Liver (tissue), 9 donors: Measurements from ENCODE around the gene DIDO1. TPM values are rescaled to one million over a fixed set of nuclear protein-coding genes. Genes with fewer than 3 reads are reported as not detected.

Experiments
- DNase-seq: peaks from one replicate; pipeline ENCODE4 v3.0.0-alpha.2; 2017; ENCODE audit warnings: low spot score
- H3K27ac ChIP-seq, 2 donors: one replicate each; pipeline ENCODE4 v1.7.0; 2013; ENCODE audit warnings: inconsistent platforms in 2 of 2, low read length in 2 of 2, control low read depth in 1 of 2, low read depth in 1 of 2, mild to moderate bottlenecking in 1 of 2
- H3K27me3 ChIP-seq, 4 donors: one replicate each; pipeline versions ENCODE4 v1.6.1 to v1.7.0; 2013; ENCODE audit warnings: low read length in 3 of 4, inconsistent platforms in 1 of 4, mild to moderate bottlenecking in 1 of 4, moderate library complexity in 1 of 4; ENCODE audit not compliant: control insufficient read depth in 4 of 4, insufficient read depth in 4 of 4
- H3K36me3 ChIP-seq, 4 donors: one replicate each; pipeline versions ENCODE4 v1.6.1 to v1.7.0; 2013; ENCODE audit warnings: low read length in 3 of 4, mild to moderate bottlenecking in 3 of 4, low read depth in 1 of 4, moderate library complexity in 1 of 4; ENCODE audit not compliant: control insufficient read depth in 4 of 4, insufficient read depth in 3 of 4
- H3K4me1 ChIP-seq, 4 donors: one replicate each; pipeline versions ENCODE4 v1.6.1 to v1.7.0; 2013; ENCODE audit warnings: low read length in 3 of 4, mild to moderate bottlenecking in 3 of 4, moderate library complexity in 1 of 4; ENCODE audit not compliant: control insufficient read depth in 4 of 4, insufficient read depth in 4 of 4
- H3K4me3 ChIP-seq, 3 donors: one replicate each; pipeline versions ENCODE4 v1.6.1 to v1.7.0; 2013; ENCODE audit warnings: low read length in 3 of 3, control low read depth in 1 of 3, low read depth in 1 of 3, mild to moderate bottlenecking in 1 of 3
- H3K9ac ChIP-seq, 2 donors: one replicate each; pipeline ENCODE4 v1.7.0; 2013; ENCODE audit warnings: low read length in 2 of 2, mild to moderate bottlenecking in 2 of 2, moderate library complexity in 2 of 2, control low read depth in 1 of 2, low read depth in 1 of 2
- H3K9me3 ChIP-seq, 4 donors: one replicate each; pipeline versions ENCODE4 v1.6.1 to v1.7.0; 2013; ENCODE audit warnings: low read length in 3 of 4; ENCODE audit not compliant: control insufficient read depth in 4 of 4
- EGR1 ChIP-seq, 2 donors: IDR thresholded peaks; 2 replicates each; pipeline ENCODE4 v1.6.1; 2016 to 2018; ENCODE audit warnings: antibody characterized with exemption in 2 of 2, low read depth in 2 of 2
- FOXA1 ChIP-seq: IDR thresholded peaks from 2 replicates; pipeline ENCODE4 v1.6.1; 2016; ENCODE audit warnings: antibody characterized with exemption
- FOXA2 ChIP-seq: IDR thresholded peaks from 2 replicates; pipeline ENCODE4 v1.6.1; 2016; ENCODE audit warnings: antibody characterized with exemption
- GABPA ChIP-seq, 2 donors: IDR thresholded peaks in 1 of 2; conservative IDR thresholded peaks in 1 of 2; 2 replicates each; pipeline ENCODE4 v1.6.1; 2016; ENCODE audit warnings: antibody characterized with exemption in 2 of 2, mild to moderate bottlenecking in 1 of 2, moderate library complexity in 1 of 2
- HNF4A ChIP-seq, 2 donors: conservative IDR thresholded peaks; 2 replicates each; pipeline ENCODE4 v1.6.1; 2016; ENCODE audit warnings: antibody characterized with exemption in 2 of 2, mild to moderate bottlenecking in 2 of 2
- HNF4G ChIP-seq: IDR thresholded peaks from 2 replicates; pipeline ENCODE4 v1.6.1; 2016; ENCODE audit warnings: antibody characterized with exemption
- JUND ChIP-seq, 2 donors: IDR thresholded peaks; 2 replicates each; pipeline ENCODE4 v1.6.1; 2016; ENCODE audit warnings: antibody characterized with exemption in 2 of 2
- NR2F2 ChIP-seq: IDR thresholded peaks from 2 replicates; pipeline ENCODE4 v1.6.1; 2016; ENCODE audit warnings: antibody characterized with exemption
- RAD21 ChIP-seq, 2 donors: IDR thresholded peaks; 2 replicates each; pipeline ENCODE4 v1.6.1; 2016; ENCODE audit warnings: antibody characterized with exemption in 2 of 2, mild to moderate bottlenecking in 2 of 2
- RXRA ChIP-seq, 2 donors: IDR thresholded peaks; 2 replicates each; pipeline ENCODE4 v1.6.1; 2017 to 2018; ENCODE audit warnings: antibody characterized with exemption in 2 of 2, mild to moderate bottlenecking in 1 of 2
- SP1 ChIP-seq: IDR thresholded peaks from 2 replicates; pipeline ENCODE4 v1.6.1; 2018; ENCODE audit warnings: antibody characterized with exemption, mild to moderate bottlenecking
- TAF1 ChIP-seq: conservative IDR thresholded peaks from 2 replicates; pipeline ENCODE4 v1.6.1; 2016; ENCODE audit warnings: antibody characterized with exemption, mild to moderate bottlenecking
- YY1 ChIP-seq: IDR thresholded peaks from 2 replicates; pipeline ENCODE4 v1.6.1; 2016; ENCODE audit warnings: antibody characterized with exemption, mild to moderate bottlenecking
- WGBS: extraction: QIAGEN DNeasy Blood & Tissue Kit; methylation state at CpG from one replicate; pipeline ENCODE4 v1.1.7; 2013; 5-methylcytosine and 5-hydroxymethylcytosine counted together
- polyA plus RNA-seq, 2 donors: library from polyadenylated mRNA; stranded (reverse) in 1 of 2; unstranded in 1 of 2; fragments of 200-250 nt in 1 of 2; fragments of >200 nt in 1 of 2; fragmentation: Nextera tagmentation in 1 of 2; extraction: Ambion mirVana in 1 of 2; gene quantifications; one replicate each; pipeline versions ENCODE4 v1.2.1 to v1.2.3, GENCODE V29; 2013 to 2015
- total RNA-seq, 2 donors: library from RNA; depleted of rRNA; stranded (reverse); fragments of >200 nt; gene quantifications; one replicate each; pipeline ENCODE4 v1.2.3, GENCODE V29; 2014
- TF ChIP-seq, protein P1 (sequence below): IDR thresholded peaks from 2 replicates; pipeline ENCODE4 v1.6.1; 2016; ENCODE audit warnings: antibody characterized with exemption
- TF ChIP-seq, protein P2 (sequence below): IDR thresholded peaks from 2 replicates; pipeline ENCODE4 v1.6.1; 2016; ENCODE audit warnings: antibody characterized with exemption, mild to moderate bottlenecking
- TF ChIP-seq, protein P3 (sequence below): IDR thresholded peaks from 2 replicates; pipeline ENCODE4 v1.6.1; 2016; ENCODE audit warnings: antibody characterized with exemption
- TF ChIP-seq, protein P4 (sequence below): IDR thresholded peaks from 2 replicates; pipeline ENCODE4 v1.6.1; 2016; ENCODE audit warnings: antibody characterized with exemption
- TF ChIP-seq, protein P5 (sequence below): fragments of 150-350 bp; IDR thresholded peaks from 2 replicates; pipeline ENCODE4 v1.5.1; 2017; ENCODE audit warnings: improper control_type of control experiment, low read depth, low read length; ENCODE audit not compliant: missing input control
- donor health status: healthy.
- donor health status: healthy.
- donor health status: healthy.
- donor health status: healthy.
- donor health status: healthy.

The DIDO1 gene
- total and polyA plus RNA-seq, 4 donors, result 10.1 to 43.1 (median 17.4) TPM

DNA sequence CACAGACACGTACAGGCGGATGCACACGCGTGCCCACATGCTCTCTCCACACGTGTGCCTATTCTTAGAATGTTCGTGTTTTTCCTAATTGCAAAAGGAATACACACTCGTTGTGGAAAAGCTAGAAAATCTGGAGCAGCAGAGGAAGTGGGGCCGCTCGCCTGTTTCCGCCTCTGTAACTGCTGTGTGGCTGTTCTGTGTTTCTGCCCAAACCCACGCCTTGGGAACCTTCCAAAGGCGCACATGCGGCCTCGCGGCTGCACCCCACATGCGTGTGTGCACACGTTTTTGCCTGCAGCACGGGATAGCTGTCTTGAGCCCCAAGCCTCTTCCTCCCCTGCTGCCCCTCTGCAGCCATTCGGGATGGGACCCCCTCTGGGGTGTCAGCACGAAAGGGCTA is 38.4 kb upstream of the DIDO1 start:
- 84% methylated on average over 20 of the region's 20 CpGs for WGBS
- Histone ChIP-seq H3K9me3 (no peaks in the 10 kb centered on the region), H3K4me3 (no peak overlapping the region), H3K27me3 (no peaks in the 10 kb centered on the region), H3K4me1 (peaks cover 2 to 11% (median 6%) of the 10 kb centered on the region in 4 donors), H3K36me3 (peaks cover 25 to 62% (median 28%) of the 10 kb centered on the region in 4 donors), H3K27ac (no peak overlapping the region), H3K9ac (no peak overlapping the region)
- DNase-seq, result no peak
- TF ChIP-seq NR2F2, result no peak
- TF ChIP-seq FOXA2, result no peak
- TF ChIP-seq, protein P1, sequence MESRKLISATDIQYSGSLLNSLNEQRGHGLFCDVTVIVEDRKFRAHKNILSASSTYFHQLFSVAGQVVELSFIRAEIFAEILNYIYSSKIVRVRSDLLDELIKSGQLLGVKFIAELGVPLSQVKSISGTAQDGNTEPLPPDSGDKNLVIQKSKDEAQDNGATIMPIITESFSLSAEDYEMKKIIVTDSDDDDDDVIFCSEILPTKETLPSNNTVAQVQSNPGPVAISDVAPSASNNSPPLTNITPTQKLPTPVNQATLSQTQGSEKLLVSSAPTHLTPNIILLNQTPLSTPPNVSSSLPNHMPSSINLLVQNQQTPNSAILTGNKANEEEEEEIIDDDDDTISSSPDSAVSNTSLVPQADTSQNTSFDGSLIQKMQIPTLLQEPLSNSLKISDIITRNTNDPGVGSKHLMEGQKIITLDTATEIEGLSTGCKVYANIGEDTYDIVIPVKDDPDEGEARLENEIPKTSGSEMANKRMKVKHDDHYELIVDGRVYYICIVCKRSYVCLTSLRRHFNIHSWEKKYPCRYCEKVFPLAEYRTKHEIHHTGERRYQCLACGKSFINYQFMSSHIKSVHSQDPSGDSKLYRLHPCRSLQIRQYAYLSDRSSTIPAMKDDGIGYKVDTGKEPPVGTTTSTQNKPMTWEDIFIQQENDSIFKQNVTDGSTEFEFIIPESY, result no peak
- TF ChIP-seq GABPA (IDR thresholded peaks at IDR 0.05 in 1 of 2, conservative IDR thresholded peaks at IDR 0.05 in 1 of 2), result no peak
- no peak for TF ChIP-seq EGR1 (IDR thresholded peaks at IDR 0.05; ENCODE audit: low read depth in 2 of 2)
- TF ChIP-seq JUND (IDR thresholded peaks at IDR 0.05), result no peak
- TF ChIP-seq SP1, result no peak
- TF ChIP-seq, protein P2, sequence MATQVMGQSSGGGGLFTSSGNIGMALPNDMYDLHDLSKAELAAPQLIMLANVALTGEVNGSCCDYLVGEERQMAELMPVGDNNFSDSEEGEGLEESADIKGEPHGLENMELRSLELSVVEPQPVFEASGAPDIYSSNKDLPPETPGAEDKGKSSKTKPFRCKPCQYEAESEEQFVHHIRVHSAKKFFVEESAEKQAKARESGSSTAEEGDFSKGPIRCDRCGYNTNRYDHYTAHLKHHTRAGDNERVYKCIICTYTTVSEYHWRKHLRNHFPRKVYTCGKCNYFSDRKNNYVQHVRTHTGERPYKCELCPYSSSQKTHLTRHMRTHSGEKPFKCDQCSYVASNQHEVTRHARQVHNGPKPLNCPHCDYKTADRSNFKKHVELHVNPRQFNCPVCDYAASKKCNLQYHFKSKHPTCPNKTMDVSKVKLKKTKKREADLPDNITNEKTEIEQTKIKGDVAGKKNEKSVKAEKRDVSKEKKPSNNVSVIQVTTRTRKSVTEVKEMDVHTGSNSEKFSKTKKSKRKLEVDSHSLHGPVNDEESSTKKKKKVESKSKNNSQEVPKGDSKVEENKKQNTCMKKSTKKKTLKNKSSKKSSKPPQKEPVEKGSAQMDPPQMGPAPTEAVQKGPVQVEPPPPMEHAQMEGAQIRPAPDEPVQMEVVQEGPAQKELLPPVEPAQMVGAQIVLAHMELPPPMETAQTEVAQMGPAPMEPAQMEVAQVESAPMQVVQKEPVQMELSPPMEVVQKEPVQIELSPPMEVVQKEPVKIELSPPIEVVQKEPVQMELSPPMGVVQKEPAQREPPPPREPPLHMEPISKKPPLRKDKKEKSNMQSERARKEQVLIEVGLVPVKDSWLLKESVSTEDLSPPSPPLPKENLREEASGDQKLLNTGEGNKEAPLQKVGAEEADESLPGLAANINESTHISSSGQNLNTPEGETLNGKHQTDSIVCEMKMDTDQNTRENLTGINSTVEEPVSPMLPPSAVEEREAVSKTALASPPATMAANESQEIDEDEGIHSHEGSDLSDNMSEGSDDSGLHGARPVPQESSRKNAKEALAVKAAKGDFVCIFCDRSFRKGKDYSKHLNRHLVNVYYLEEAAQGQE, result no peak

DNA sequence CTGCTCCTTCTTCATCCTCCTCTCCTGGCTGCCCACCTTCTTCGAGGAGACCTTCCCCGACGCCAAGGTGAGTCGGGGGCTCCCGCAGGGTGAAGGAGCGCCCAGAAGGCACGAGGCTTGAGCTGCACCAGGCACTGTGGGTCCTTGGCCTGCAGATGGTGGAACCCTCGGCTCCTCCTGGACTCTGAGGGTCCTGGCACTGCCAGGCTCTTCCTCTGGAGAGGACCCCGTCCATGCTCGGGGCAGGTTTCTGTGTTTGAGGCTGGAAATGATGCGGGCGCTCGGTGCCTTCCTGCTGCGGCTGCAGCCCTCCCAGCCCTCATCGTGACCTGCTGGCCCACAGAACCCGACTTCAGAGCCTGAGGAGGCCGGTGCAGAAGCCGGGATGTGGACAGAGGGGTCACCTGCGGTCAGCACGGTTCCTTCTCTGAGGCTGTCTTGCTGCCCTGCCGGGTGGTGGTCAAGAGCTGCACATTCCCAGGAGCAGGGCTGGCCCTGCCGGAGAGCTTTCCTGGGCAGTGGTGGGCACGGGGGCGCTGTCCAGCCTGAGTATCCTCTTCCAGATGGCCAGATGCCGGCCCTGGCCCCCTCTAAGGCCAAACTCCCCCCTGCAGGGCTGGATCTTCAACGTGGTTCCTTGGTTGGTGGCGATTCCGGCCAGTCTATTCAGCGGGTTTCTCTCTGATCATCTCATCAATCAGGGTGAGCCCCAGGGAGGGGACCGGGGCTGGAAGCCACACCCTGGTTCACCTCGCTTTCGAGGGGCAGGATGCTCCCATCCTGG is 37.5 kb upstream of the DIDO1 start:
- Histone ChIP-seq H3K9ac (no peak overlapping the region), H3K27me3 (no peaks in the 10 kb centered on the region), H3K4me1 (peaks cover 1 to 11% (median 2%) of the 10 kb centered on the region in 4 donors), H3K36me3 (peaks cover 25 to 70% (median 29%) of the 10 kb centered on the region in 4 donors), H3K9me3 (no peaks in the 10 kb centered on the region), H3K27ac (no peak overlapping the region), H3K4me3 (no peak overlapping the region)
- WGBS, result 93% methylated on average over 32 of the region's 32 CpGs
- DNase-seq, result no peak
- no peak for TF ChIP-seq RXRA (IDR thresholded peaks at IDR 0.05)
- TF ChIP-seq YY1, result no peak
- TF ChIP-seq, protein P1, result no peak
- TF ChIP-seq, protein P3, sequence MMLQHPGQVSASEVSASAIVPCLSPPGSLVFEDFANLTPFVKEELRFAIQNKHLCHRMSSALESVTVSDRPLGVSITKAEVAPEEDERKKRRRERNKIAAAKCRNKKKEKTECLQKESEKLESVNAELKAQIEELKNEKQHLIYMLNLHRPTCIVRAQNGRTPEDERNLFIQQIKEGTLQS, result no peak
- no peak for TF ChIP-seq JUND (IDR thresholded peaks at IDR 0.05)
- no peak for TF ChIP-seq HNF4G
- TF ChIP-seq NR2F2, result no peak
- TF ChIP-seq, protein P4, sequence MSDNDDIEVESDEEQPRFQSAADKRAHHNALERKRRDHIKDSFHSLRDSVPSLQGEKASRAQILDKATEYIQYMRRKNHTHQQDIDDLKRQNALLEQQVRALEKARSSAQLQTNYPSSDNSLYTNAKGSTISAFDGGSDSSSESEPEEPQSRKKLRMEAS, result no peak
- no peak for TF ChIP-seq TAF1
- TF ChIP-seq, protein P5, sequence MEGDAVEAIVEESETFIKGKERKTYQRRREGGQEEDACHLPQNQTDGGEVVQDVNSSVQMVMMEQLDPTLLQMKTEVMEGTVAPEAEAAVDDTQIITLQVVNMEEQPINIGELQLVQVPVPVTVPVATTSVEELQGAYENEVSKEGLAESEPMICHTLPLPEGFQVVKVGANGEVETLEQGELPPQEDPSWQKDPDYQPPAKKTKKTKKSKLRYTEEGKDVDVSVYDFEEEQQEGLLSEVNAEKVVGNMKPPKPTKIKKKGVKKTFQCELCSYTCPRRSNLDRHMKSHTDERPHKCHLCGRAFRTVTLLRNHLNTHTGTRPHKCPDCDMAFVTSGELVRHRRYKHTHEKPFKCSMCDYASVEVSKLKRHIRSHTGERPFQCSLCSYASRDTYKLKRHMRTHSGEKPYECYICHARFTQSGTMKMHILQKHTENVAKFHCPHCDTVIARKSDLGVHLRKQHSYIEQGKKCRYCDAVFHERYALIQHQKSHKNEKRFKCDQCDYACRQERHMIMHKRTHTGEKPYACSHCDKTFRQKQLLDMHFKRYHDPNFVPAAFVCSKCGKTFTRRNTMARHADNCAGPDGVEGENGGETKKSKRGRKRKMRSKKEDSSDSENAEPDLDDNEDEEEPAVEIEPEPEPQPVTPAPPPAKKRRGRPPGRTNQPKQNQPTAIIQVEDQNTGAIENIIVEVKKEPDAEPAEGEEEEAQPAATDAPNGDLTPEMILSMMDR, result no peak
- no peak for TF ChIP-seq FOXA1
- TF ChIP-seq HNF4A (conservative IDR thresholded peaks at IDR 0.05), result no peak
- TF ChIP-seq, protein P2, result no peak
- TF ChIP-seq RAD21 (IDR thresholded peaks at IDR 0.05), result no peak
- no peak for TF ChIP-seq EGR1 (IDR thresholded peaks at IDR 0.05; ENCODE audit: low read depth in 2 of 2)
